ENCODE measurements around the gene CTIF. TPM values are rescaled to one million over a fixed set of nuclear protein-coding genes. Genes with fewer than 3 reads are reported as not detected.

Gene CTIF
- total and polyA plus RNA-seq, 2 experiments from 2014 or later: 8.6 to 14.4 TPM

- TF ChIP-seq ZNF462 (CRISPR knock-in tag; IDR thresholded peaks at IDR 0.05) (no peak), EZH2phosphoT487 (IDR thresholded peaks at IDR 0.05; ENCODE audit: unreplicated experiment) (no peak), ETS1 (IDR thresholded peaks at IDR 0.05) (no peak), ZNF114 (CRISPR knock-in tag; IDR thresholded peaks at IDR 0.05) (no peak), JUNB (IDR thresholded peaks at IDR 0.05; ENCODE audit: unreplicated experiment) (no peak), POLR2AphosphoS5 (IDR thresholded peaks at IDR 0.05; ENCODE audit: low read depth) (no peak), NANOG (IDR thresholded peaks at IDR 0.05; ENCODE audit: borderline replicate concordance) (no peak), EZH2 (IDR thresholded peaks at IDR 0.05; ENCODE audit: low read depth, unreplicated experiment) (no peak), CREB1 (CRISPR knock-in tag; IDR thresholded peaks at IDR 0.05; ENCODE audit: low read depth) (no peak), ZNF331 (CRISPR knock-in tag; IDR thresholded peaks at IDR 0.05; ENCODE audit: low read depth) (no peak), CTCF (conservative IDR thresholded peaks at IDR 0.05; ENCODE audit: low read depth in 2 of 2) (no peak)
Observed at GRCh38 chr18:48804856-48805610, 266.2 kb downstream of the CTIF start (continued).
